ENCODE results near the gene ESPN.

DNA sequence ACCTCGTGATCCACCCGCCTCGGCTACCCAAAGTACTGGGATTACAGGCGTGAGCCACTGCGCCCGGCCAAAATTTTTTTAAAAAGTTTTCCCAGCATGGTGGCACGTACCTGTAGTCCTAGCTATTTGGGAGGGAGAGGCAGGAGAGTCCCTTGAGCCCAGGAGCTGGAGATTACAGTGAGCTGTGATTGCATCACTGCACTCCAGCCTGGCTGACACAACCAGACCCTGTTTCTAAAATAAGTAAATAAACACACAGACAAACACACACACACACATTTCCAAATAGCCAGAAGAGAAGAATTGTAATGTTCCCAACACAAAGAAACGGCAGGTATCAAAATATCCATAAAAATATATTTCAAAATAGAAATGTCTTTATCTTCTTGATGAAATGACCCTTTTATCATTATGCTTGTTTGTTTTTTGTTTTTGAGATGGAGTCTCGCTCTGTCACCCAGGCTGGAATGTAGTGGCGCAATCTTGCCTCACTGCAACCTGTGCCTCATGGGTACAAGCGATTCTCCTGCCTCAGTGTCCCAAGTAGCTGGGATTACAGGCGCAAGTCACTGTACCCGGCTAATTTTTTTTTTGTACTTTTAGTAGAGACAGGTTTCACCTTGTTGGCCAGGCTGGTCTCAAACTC lies 14.2 kb upstream of the ESPN start:
- no peak for TF ChIP-seq MYC (IDR thresholded peaks at IDR 0.05; ENCODE audit: insufficient read depth, insufficient read length, insufficient replicate concordance, low read length, severe bottlenecking)
- TF ChIP-seq, protein P1, sequence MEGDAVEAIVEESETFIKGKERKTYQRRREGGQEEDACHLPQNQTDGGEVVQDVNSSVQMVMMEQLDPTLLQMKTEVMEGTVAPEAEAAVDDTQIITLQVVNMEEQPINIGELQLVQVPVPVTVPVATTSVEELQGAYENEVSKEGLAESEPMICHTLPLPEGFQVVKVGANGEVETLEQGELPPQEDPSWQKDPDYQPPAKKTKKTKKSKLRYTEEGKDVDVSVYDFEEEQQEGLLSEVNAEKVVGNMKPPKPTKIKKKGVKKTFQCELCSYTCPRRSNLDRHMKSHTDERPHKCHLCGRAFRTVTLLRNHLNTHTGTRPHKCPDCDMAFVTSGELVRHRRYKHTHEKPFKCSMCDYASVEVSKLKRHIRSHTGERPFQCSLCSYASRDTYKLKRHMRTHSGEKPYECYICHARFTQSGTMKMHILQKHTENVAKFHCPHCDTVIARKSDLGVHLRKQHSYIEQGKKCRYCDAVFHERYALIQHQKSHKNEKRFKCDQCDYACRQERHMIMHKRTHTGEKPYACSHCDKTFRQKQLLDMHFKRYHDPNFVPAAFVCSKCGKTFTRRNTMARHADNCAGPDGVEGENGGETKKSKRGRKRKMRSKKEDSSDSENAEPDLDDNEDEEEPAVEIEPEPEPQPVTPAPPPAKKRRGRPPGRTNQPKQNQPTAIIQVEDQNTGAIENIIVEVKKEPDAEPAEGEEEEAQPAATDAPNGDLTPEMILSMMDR (IDR thresholded peaks at IDR 0.05 in 2 of 3, conservative IDR thresholded peaks at IDR 0.05 in 1 of 3; ENCODE audit: control insufficient read depth in 2 of 3, extremely low read depth in 1 of 3, insufficient read depth in 1 of 3, low read depth in 3 of 3, low read length in 3 of 3) = no peak
- no peak for TF ChIP-seq CEBPB (IDR thresholded peaks at IDR 0.05; ENCODE audit: borderline replicate concordance in 1 of 2, low read depth in 2 of 2, low read length in 2 of 2)
- no peak for TF ChIP-seq EGR1 (IDR thresholded peaks at IDR 0.05; ENCODE audit: borderline replicate concordance in 1 of 2, low read depth in 2 of 2, low read length in 2 of 2)
- TF ChIP-seq, protein P2, sequence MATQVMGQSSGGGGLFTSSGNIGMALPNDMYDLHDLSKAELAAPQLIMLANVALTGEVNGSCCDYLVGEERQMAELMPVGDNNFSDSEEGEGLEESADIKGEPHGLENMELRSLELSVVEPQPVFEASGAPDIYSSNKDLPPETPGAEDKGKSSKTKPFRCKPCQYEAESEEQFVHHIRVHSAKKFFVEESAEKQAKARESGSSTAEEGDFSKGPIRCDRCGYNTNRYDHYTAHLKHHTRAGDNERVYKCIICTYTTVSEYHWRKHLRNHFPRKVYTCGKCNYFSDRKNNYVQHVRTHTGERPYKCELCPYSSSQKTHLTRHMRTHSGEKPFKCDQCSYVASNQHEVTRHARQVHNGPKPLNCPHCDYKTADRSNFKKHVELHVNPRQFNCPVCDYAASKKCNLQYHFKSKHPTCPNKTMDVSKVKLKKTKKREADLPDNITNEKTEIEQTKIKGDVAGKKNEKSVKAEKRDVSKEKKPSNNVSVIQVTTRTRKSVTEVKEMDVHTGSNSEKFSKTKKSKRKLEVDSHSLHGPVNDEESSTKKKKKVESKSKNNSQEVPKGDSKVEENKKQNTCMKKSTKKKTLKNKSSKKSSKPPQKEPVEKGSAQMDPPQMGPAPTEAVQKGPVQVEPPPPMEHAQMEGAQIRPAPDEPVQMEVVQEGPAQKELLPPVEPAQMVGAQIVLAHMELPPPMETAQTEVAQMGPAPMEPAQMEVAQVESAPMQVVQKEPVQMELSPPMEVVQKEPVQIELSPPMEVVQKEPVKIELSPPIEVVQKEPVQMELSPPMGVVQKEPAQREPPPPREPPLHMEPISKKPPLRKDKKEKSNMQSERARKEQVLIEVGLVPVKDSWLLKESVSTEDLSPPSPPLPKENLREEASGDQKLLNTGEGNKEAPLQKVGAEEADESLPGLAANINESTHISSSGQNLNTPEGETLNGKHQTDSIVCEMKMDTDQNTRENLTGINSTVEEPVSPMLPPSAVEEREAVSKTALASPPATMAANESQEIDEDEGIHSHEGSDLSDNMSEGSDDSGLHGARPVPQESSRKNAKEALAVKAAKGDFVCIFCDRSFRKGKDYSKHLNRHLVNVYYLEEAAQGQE (IDR thresholded peaks at IDR 0.05; ENCODE audit: low read depth, low read length) = no peak
- TF ChIP-seq STAT1 (conservative IDR thresholded peaks at IDR 0.05) = no peak
- TF ChIP-seq NFYB (IDR thresholded peaks at IDR 0.05; ENCODE audit: insufficient read depth, low read depth, low read length) = no peak
- no peak for TF ChIP-seq GABPA (IDR thresholded peaks at IDR 0.05; ENCODE audit: low read depth)
- no peak for TF ChIP-seq KAT2A (conservative IDR thresholded peaks at IDR 0.05; ENCODE audit: control insufficient read depth, low read depth, low read length)
- no peak for TF ChIP-seq NR2F1 (conservative IDR thresholded peaks at IDR 0.05)
- no peak for TF ChIP-seq RBBP5 (conservative IDR thresholded peaks at IDR 0.05)
- TF ChIP-seq POLR2AphosphoS2 (IDR thresholded peaks at IDR 0.05; ENCODE audit: low read depth, low read length) = no peak
- no peak for TF ChIP-seq PAX5 (IDR thresholded peaks at IDR 0.05; ENCODE audit: borderline replicate concordance, low read depth, low read length)

Data from GM12878 (cell line).